Measurements from ENCODE around the gene CD46. TPM values are rescaled to one million over a fixed set of nuclear protein-coding genes. Genes with fewer than 3 reads are reported as not detected.
"Not testable (repeated sequence)": the region's sequence is repeated elsewhere in the genome, so short reads cannot be mapped to it uniquely, and the experiment has no call there.

The CD46 gene
- total RNA-seq, 1 experiment from 2014 or later, result 116 TPM

DNA sequence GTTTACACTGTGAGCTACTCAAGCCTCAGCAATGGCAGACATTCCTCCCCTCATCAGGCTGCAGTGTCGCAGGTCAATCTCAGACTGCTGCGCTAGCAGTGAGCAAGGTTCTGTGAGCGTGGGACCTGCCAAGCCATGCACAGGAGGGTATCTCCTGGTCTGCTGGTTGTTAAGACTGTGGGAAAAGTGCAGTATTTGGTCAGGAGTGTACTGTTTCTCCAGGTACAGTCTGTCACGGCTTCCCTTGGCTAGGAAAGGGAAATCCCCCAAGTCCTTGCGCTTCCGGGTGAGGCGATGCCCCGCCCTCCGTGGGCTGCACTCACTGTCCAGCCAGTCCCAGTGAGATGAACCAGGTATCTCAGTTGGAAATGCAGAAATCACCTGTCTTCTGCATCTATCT, 24.2 kb downstream of the CD46 start:
- H3K9ac ChIP-seq (ENCODE audit: low read length); ATAC-seq; CTCF ChIA-PET; DNase-seq; H3K4me2 ChIP-seq (ENCODE audit: low read length); H3F3A ChIP-seq (ENCODE audit: low read length, unreplicated experiment); H3K4me1 ChIP-seq (ENCODE audit: insufficient read depth, low read length); BruUV-seq (replicated peaks); H3K9me3 ChIP-seq (ENCODE audit: low read length); H3K27ac ChIP-seq (ENCODE audit: low read length); POLR2A ChIA-PET (ENCODE audit: unreplicated experiment); intact Hi-C loops (cut with micrococcal nuclease); H2AFZ ChIP-seq (ENCODE audit: low read length); H3K4me3 ChIP-seq (ENCODE audit: low read length); H3K27me3 ChIP-seq (ENCODE audit: low read length); H3K9me2 ChIP-seq (replicated peaks; ENCODE audit: low read length): not testable (repeated sequence)
- Histone ChIP-seq H3K79me2 (ENCODE audit: low read length) (peaks cover 82% of the 10 kb centered on the region), H4K20me1 (ENCODE audit: low read length) (peaks cover 29% of the 10 kb centered on the region), H3K36me3 (ENCODE audit: low read depth, low read length) (peaks cover 44% of the 10 kb centered on the region)

- CTCF ChIA-PET; H3K27me3 ChIP-seq (ENCODE audit: low read length); H2AFZ ChIP-seq (ENCODE audit: low read length); intact Hi-C loops (cut with micrococcal nuclease); H3F3A ChIP-seq (ENCODE audit: low read length, unreplicated experiment); H3K9me3 ChIP-seq (ENCODE audit: low read length); H3K9me2 ChIP-seq (replicated peaks; ENCODE audit: low read length); H3K4me3 ChIP-seq (ENCODE audit: low read length); DNase-seq; H3K4me1 ChIP-seq (ENCODE audit: insufficient read depth, low read length); BruUV-seq (replicated peaks); H3K9ac ChIP-seq (ENCODE audit: low read length); H3K4me2 ChIP-seq (ENCODE audit: low read length); H3K27ac ChIP-seq (ENCODE audit: low read length); ATAC-seq; POLR2A ChIA-PET (ENCODE audit: unreplicated experiment): not testable (repeated sequence)
- peaks cover 52% of the 10 kb centered on the region for H3K36me3 ChIP-seq (ENCODE audit: low read depth, low read length)
- H3K79me2 ChIP-seq (ENCODE audit: low read length), result peaks cover 82% of the 10 kb centered on the region
- peaks cover 32% of the 10 kb centered on the region for H4K20me1 ChIP-seq (ENCODE audit: low read length)
These were observed 25.6 kb downstream of the CD46 start for GRCh38 chr1:207777412-207777811.

DNA sequence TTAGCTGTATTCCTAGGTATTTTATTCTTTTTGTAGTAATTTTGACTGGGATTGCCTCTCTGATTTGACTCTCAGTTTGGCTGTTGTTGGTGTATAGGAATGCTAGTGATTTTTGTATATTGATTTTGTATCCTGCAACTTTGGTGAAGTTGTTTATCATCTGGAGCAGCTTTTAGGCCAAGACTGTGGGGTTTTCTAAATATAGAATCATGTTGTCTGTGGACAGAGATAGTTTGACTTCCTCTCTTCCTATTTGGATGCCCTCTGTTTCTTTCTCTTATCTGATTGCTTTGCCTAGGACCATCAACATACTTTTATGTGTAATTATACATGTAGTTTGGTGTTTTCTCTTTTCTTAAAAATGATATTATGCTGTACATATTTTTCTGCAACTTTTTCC, 27.2 kb downstream of the CD46 start:
- Histone ChIP-seq H3K4me1 (ENCODE audit: insufficient read depth, low read length) (no peaks in the 10 kb centered on the region), H3F3A (ENCODE audit: low read length, unreplicated experiment) (no peaks in the 10 kb centered on the region), H3K27me3 (ENCODE audit: low read length) (no peaks in the 10 kb centered on the region), H4K20me1 (ENCODE audit: low read length) (peaks cover 32% of the 10 kb centered on the region), H3K4me3 (ENCODE audit: low read length) (no peak overlapping the region), H3K9me3 (ENCODE audit: low read length) (no peaks in the 10 kb centered on the region), H3K36me3 (ENCODE audit: low read depth, low read length) (peaks cover 60% of the 10 kb centered on the region), H3K27ac (ENCODE audit: low read length) (no peak overlapping the region), H3K9ac (ENCODE audit: low read length) (no peak overlapping the region), H3K9me2 (replicated peaks; ENCODE audit: low read length) (no peaks in the 10 kb centered on the region), H2AFZ (ENCODE audit: low read length) (no peak overlapping the region), H3K4me2 (ENCODE audit: low read length) (no peak overlapping the region), H3K79me2 (ENCODE audit: low read length) (peaks cover 67% of the 10 kb centered on the region)
- intact Hi-C loops (cut with micrococcal nuclease), result no loop called here
- ChIA-PET POLR2A (ENCODE audit: unreplicated experiment) (no interaction called here), CTCF (no interaction called here)
- ATAC-seq (no peak), DNase-seq (no peak)
- TF ChIP-seq EZH2phosphoT487 (IDR thresholded peaks at IDR 0.05; ENCODE audit: borderline replicate concordance, low read length), result no peak
- TF ChIP-seq EZH2 (IDR thresholded peaks at IDR 0.05; ENCODE audit: low read length, unreplicated experiment), result no peak
- TF ChIP-seq, protein P1, sequence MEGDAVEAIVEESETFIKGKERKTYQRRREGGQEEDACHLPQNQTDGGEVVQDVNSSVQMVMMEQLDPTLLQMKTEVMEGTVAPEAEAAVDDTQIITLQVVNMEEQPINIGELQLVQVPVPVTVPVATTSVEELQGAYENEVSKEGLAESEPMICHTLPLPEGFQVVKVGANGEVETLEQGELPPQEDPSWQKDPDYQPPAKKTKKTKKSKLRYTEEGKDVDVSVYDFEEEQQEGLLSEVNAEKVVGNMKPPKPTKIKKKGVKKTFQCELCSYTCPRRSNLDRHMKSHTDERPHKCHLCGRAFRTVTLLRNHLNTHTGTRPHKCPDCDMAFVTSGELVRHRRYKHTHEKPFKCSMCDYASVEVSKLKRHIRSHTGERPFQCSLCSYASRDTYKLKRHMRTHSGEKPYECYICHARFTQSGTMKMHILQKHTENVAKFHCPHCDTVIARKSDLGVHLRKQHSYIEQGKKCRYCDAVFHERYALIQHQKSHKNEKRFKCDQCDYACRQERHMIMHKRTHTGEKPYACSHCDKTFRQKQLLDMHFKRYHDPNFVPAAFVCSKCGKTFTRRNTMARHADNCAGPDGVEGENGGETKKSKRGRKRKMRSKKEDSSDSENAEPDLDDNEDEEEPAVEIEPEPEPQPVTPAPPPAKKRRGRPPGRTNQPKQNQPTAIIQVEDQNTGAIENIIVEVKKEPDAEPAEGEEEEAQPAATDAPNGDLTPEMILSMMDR (conservative IDR thresholded peaks at IDR 0.05; ENCODE audit: low read depth, low read length), result no peak
- no TSS peak for BruUV-seq (replicated peaks)

DNA sequence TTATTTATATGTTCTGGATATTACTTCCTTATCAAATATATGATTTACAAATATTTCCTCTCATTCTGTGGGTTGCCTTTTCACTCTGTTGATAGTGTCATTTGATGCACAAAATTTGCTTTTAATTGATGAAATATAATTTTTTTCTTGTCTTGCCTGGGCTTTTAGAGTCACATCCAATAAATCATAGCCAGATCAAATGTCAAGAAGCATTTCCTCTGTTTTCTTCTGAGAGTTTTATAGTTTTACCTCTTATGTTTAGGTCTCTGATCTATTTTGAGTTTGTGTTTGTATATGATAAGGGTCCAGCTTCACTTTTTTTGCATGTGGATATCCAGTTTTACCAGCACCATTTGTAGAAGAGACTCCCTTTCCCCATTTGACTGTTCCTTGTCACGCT, 29.5 kb downstream of the CD46 start:
- ATAC-seq, result no peak
- Histone ChIP-seq H3K4me1 (ENCODE audit: insufficient read depth, low read length) (no peaks in the 10 kb centered on the region), H3K79me2 (ENCODE audit: low read length) (peaks cover 53% of the 10 kb centered on the region), H3K27ac (ENCODE audit: low read length) (no peak overlapping the region), H3K9me3 (ENCODE audit: low read length) (no peaks in the 10 kb centered on the region), H3F3A (ENCODE audit: low read length, unreplicated experiment) (no peaks in the 10 kb centered on the region), H3K9ac (ENCODE audit: low read length) (no peak overlapping the region), H3K9me2 (replicated peaks; ENCODE audit: low read length) (no peaks in the 10 kb centered on the region), H2AFZ (ENCODE audit: low read length) (no peak overlapping the region), H3K4me2 (ENCODE audit: low read length) (no peak overlapping the region), H4K20me1 (ENCODE audit: low read length) (peaks cover 32% of the 10 kb centered on the region), H3K36me3 (ENCODE audit: low read depth, low read length) (peaks cover 75% of the 10 kb centered on the region), H3K27me3 (ENCODE audit: low read length) (no peaks in the 10 kb centered on the region), H3K4me3 (ENCODE audit: low read length) (no peak overlapping the region)
- ChIA-PET POLR2A (ENCODE audit: unreplicated experiment) (no interaction called here), CTCF (no interaction called here)
- BruUV-seq (replicated peaks), result no TSS peak
- TF ChIP-seq, protein P1 (conservative IDR thresholded peaks at IDR 0.05; ENCODE audit: low read depth, low read length), result no peak
- TF ChIP-seq EZH2 (IDR thresholded peaks at IDR 0.05; ENCODE audit: low read length, unreplicated experiment) (no peak), EZH2phosphoT487 (IDR thresholded peaks at IDR 0.05; ENCODE audit: borderline replicate concordance, low read length) (no peak)
- intact Hi-C loops (cut with micrococcal nuclease), result no loop called here
- DNase-seq, result no peak

Data from PC-3 (cell line).